HCT116 (cell line): ENCODE data around the gene RSPH9. TPM values are rescaled to one million over a fixed set of nuclear protein-coding genes. Genes with fewer than 3 reads are reported as not detected.
"Not testable (repeated sequence)": the region's sequence is repeated elsewhere in the genome, so short reads cannot be mapped to it uniquely, and the experiment has no call there.

Experiments
- ATAC-seq: fragments of 200-7000 bp; cut with Tn5 transposase; 2 replicates; pipeline ENCODE4 v1.9.1; 2020; ENCODE audit warnings: mild to moderate bottlenecking, moderate library complexity
- BruUV-seq: library from RNA; stranded (reverse); fragments of 400-500 nt; replicated peaks from 2 replicates; lab custom pipeline; 2021; lab: Mats Ljungman, UMichigan
- CTCF ChIA-PET: fragments of 300-600 bp; sonication (Branson Sonifier 250); formaldehyde crosslinking; loops from one replicate; lab custom pipeline; 2021; ENCODE audit warnings: antibody characterized with exemption; lab: Charles Lee
- POLR2A ChIA-PET: fragments of 300-600, 350-600 bp; sonication (Branson Sonifier 250); formaldehyde crosslinking; loops from one replicate; lab custom pipeline; 2021; ENCODE audit warnings: antibody characterized with exemption; lab: Charles Lee
- RAD21 ChIA-PET, 2 experiments: fragments of 300-600 bp; sonication (Branson Sonifier 250); formaldehyde crosslinking; loops; one replicate each; lab custom pipeline; 2023; ENCODE audit warnings: low total read pairs in 2 of 2; ENCODE audit not compliant: uncharacterized antibody in 2 of 2, unreplicated experiment in 2 of 2, low non-redundant PET in 1 of 2; lab: Charles Lee
- DNase-seq: peaks from one replicate; pipeline ENCODE4 v3.0.0-alpha.2; 2010; ENCODE audit warnings: low read depth, low spot score
- H2AFZ ChIP-seq: fragments of 200-600 bp; shearing (Covaris generic), sonication (generic); 2 replicates; pipeline ENCODE4 v1.6.1; 2017; ENCODE audit warnings: low read depth, mixed run types, mixed read lengths, antibody characterized with exemption, low read length; ENCODE audit not compliant: poor library complexity, severe bottlenecking
- H3K27ac ChIP-seq: 2 replicates; pipeline ENCODE4 v1.5.1; 2012; ENCODE audit warnings: low read depth, low read length
- H3K27me3 ChIP-seq: fragments of 200-600 bp; sonication (generic); 2 replicates; pipeline ENCODE4 v1.6.1; 2016; ENCODE audit warnings: mixed run types, low read length, mixed read lengths; ENCODE audit not compliant: insufficient read depth
- H3K36me3 ChIP-seq, 2 experiments: fragments of 200-500 bp in 1 of 2; fragments of 200-600 bp in 1 of 2; sonication (Bioruptor generic) in 1 of 2; sonication (generic) in 1 of 2; 2 replicates each; pipeline versions ENCODE4 v1.5.1 to v1.6.1; 2014 to 2016; ENCODE audit warnings: low read length in 2 of 2, inconsistent platforms in 1 of 2, mixed read lengths in 1 of 2, mixed run types in 1 of 2; ENCODE audit not compliant: insufficient read depth in 2 of 2, control insufficient read depth in 1 of 2
- H3K4me1 ChIP-seq, 2 experiments: fragments of 200-600 bp in 1 of 2; sonication (generic) in 1 of 2; 2 replicates each; pipeline versions ENCODE4 v1.5.1 to v1.6.1; 2012 to 2017; ENCODE audit warnings: low read length in 2 of 2, inconsistent platforms in 1 of 2, mild to moderate bottlenecking in 1 of 2, mixed read lengths in 1 of 2, mixed run types in 1 of 2, moderate library complexity in 1 of 2; ENCODE audit not compliant: insufficient read depth in 2 of 2, control insufficient read depth in 1 of 2
- H3K4me2 ChIP-seq: fragments of 200-600 bp; sonication (generic); 2 replicates; pipeline ENCODE4 v1.6.1; 2017; ENCODE audit warnings: mixed run types, low read length, mixed read lengths
- H3K4me3 ChIP-seq, 2 experiments: fragments of 200-600 bp in 1 of 2; sonication (generic) in 1 of 2; replicated peaks in 1 of 2; 2 replicates each; pipeline ENCODE4 v1.5.1; 2011 to 2016; ENCODE audit warnings: low read length in 2 of 2, control low read depth in 1 of 2, low read depth in 1 of 2, mild to moderate bottlenecking in 1 of 2, mixed read lengths in 1 of 2, mixed run types in 1 of 2
- H3K79me2 ChIP-seq: fragments of 200-600 bp; sonication (generic); 2 replicates; pipeline ENCODE4 v1.6.1; 2017; ENCODE audit warnings: mild to moderate bottlenecking, mixed run types, low read length, moderate library complexity, mixed read lengths; ENCODE audit not compliant: insufficient read depth
- H3K9ac ChIP-seq: fragments of 200-600 bp; sonication (generic); 2 replicates; pipeline ENCODE4 v1.6.1; 2016; ENCODE audit warnings: low read length, mixed read lengths
- H3K9me2 ChIP-seq: fragments of 200-600 bp; sonication (generic), shearing (Covaris generic); 2 replicates; pipeline ENCODE4 v1.6.1; 2017; ENCODE audit warnings: mixed run types, mild to moderate bottlenecking, moderate library complexity; ENCODE audit not compliant: insufficient read depth
- H3K9me3 ChIP-seq, 2 experiments: fragments of 200-500 bp in 1 of 2; fragments of 200-600 bp in 1 of 2; sonication (Bioruptor generic) in 1 of 2; sonication (generic) in 1 of 2; 2 replicates each; pipeline ENCODE4 v1.6.1; 2014 to 2017; ENCODE audit warnings: low read length in 2 of 2, mixed read lengths in 2 of 2, inconsistent platforms in 1 of 2, low read depth in 1 of 2, mild to moderate bottlenecking in 1 of 2, mixed run types in 1 of 2, moderate library complexity in 1 of 2; ENCODE audit not compliant: control insufficient read depth in 1 of 2, insufficient read depth in 1 of 2
- H4K20me1 ChIP-seq: fragments of 200-600 bp; sonication (generic), shearing (Covaris generic); 2 replicates; pipeline ENCODE4 v1.6.1; 2017; ENCODE audit warnings: mixed run types, mild to moderate bottlenecking, moderate library complexity; ENCODE audit not compliant: insufficient read depth
- CEBPB ChIP-seq: IDR thresholded peaks from 2 replicates; pipeline ENCODE4 v1.6.1; 2012; ENCODE audit warnings: low read depth
- CTCF ChIP-seq, 3 experiments: fragments of 200-600 bp in 1 of 3; sonication (generic) in 1 of 3; IDR thresholded peaks in 2 of 3; conservative IDR thresholded peaks in 1 of 3; 2 replicates each; pipeline ENCODE4 v1.5.1; 2012 to 2017; ENCODE audit warnings: low read depth in 2 of 3, low read length in 2 of 3, antibody characterized with exemption in 1 of 3, borderline replicate concordance in 1 of 3, control low read depth in 1 of 3, mild to moderate bottlenecking in 1 of 3, mixed read lengths in 1 of 3, mixed run types in 1 of 3, moderate library complexity in 1 of 3; ENCODE audit not compliant: insufficient read depth in 1 of 3
- EGR1 ChIP-seq: IDR thresholded peaks from 2 replicates; pipeline ENCODE4 v1.6.1; 2012; ENCODE audit warnings: low read depth
- EZH2 ChIP-seq: fragments of 200-600 bp; sonication (generic); IDR thresholded peaks from 2 replicates; pipeline ENCODE4 v1.6.1; 2017; ENCODE audit warnings: antibody characterized with exemption, mixed run types
- EZH2phosphoT487 ChIP-seq: fragments of 200-600 bp; IDR thresholded peaks from 2 replicates; pipeline ENCODE4 v1.6.1; 2018; ENCODE audit warnings: antibody characterized with exemption, borderline replicate concordance
- SP1 ChIP-seq: IDR thresholded peaks from 2 replicates; pipeline ENCODE4 v1.6.1; 2012; ENCODE audit warnings: low read depth
- TCF7L2 ChIP-seq: IDR thresholded peaks from 2 replicates; pipeline ENCODE4 v1.7.0; 2011; ENCODE audit warnings: borderline replicate concordance, inconsistent platforms; ENCODE audit not compliant: insufficient read depth, insufficient read length; ENCODE audit errors: extremely low read depth
- YY1 ChIP-seq: IDR thresholded peaks from 2 replicates; pipeline ENCODE4 v1.6.1; 2011; ENCODE audit warnings: low read length, low read depth, moderate library complexity, mild to moderate bottlenecking; ENCODE audit not compliant: insufficient replicate concordance; ENCODE audit errors: extremely low read depth
- intact Hi-C: fragments of 100-400 bp; cut with micrococcal nuclease; formaldehyde crosslinking; loops from 2 replicates; pipeline ENCODE4 v1.10.0; 2022
- total RNA-seq: library from RNA; stranded (reverse); gene quantifications from one replicate; pipeline ENCODE4 v1.2.1, GENCODE V29; 2021; ENCODE audit not compliant: unreplicated experiment

Gene RSPH9
- total RNA-seq, 1 experiment from 2014 or later = not detected

- no peak overlapping the region for H3K9ac ChIP-seq
- no peaks in the 10 kb centered on the region for H3K4me1 ChIP-seq
- ChIA-PET CTCF (interaction anchor here (3.3 kb wide), 1 partner anchor 10 kb away, joined by 11 read pairs; no protein-coding TSS in a partner anchor), RAD21 (no interaction called here), POLR2A (interaction anchor here (0.7 kb wide), 1 partner anchor 908 kb away, joined by 5 read pairs; no protein-coding TSS in a partner anchor)
- no peaks in the 10 kb centered on the region for H3K79me2 ChIP-seq
- DNase-seq = no peak
- H4K20me1 ChIP-seq = no peaks in the 10 kb centered on the region
- no peak overlapping the region for H3K4me2 ChIP-seq
- BruUV-seq = no TSS peak
- no peaks in the 10 kb centered on the region for H3K36me3 ChIP-seq
- H3K27me3 ChIP-seq = no peaks in the 10 kb centered on the region
- H3K9me2 ChIP-seq = no peaks in the 10 kb centered on the region
- intact Hi-C loops = no loop called here
- H3K4me3 ChIP-seq = no peak overlapping the region
- H3K9me3 ChIP-seq = peaks cover 0 to 5% of the 10 kb centered on the region in 2 experiments; a peak in 1 of 4 replicates
- no peak overlapping the region for H3K27ac ChIP-seq
- ATAC-seq = no peak
- TF ChIP-seq CTCF (IDR thresholded peaks at IDR 0.05 in 2 of 3, conservative IDR thresholded peaks at IDR 0.05 in 1 of 3; ENCODE audit: borderline replicate concordance in 1 of 3, insufficient read depth in 1 of 3, low read depth in 2 of 3, low read length in 2 of 3) (0 out of 6 replicates have a peak, but pooled peaks of 1 of the 3 experiments have one; percentile 9), TCF7L2 (no peak)
- TF ChIP-seq, all 23 proteins: peak for 1
- no peak overlapping the region for H2AFZ ChIP-seq
These were observed 12.5 kb downstream of the RSPH9 start for GRCh38 chr6:43657221-43657802.

- ChIA-PET RAD21 (no interaction called here), CTCF (interaction anchor here (3.3 kb wide), 1 partner anchor 9 kb away, joined by 11 read pairs; no protein-coding TSS in a partner anchor), POLR2A (interaction anchor here (0.7 kb wide), 1 partner anchor 907 kb away, joined by 5 read pairs; no protein-coding TSS in a partner anchor)
- TF ChIP-seq SP1 = no peak
- TF ChIP-seq EZH2 = no peak
- no peak for TF ChIP-seq EGR1
- no peak for TF ChIP-seq EZH2phosphoT487
- no peak for TF ChIP-seq CEBPB
- no peak for TF ChIP-seq TCF7L2
- TF ChIP-seq YY1 = no peak
- H3K36me3 ChIP-seq = no peaks in the 10 kb centered on the region
- no peak overlapping the region for H3K4me2 ChIP-seq
- no peak overlapping the region for H3K4me3 ChIP-seq
- no peak overlapping the region for H3K27ac ChIP-seq
- H3K9me2 ChIP-seq = no peaks in the 10 kb centered on the region
- intact Hi-C loops = no loop called here
- ATAC-seq (no peak), DNase-seq (no peak)
- no peak overlapping the region for H2AFZ ChIP-seq
- H4K20me1 ChIP-seq = no peaks in the 10 kb centered on the region
- no peaks in the 10 kb centered on the region for H3K79me2 ChIP-seq
- no peaks in the 10 kb centered on the region for H3K27me3 ChIP-seq
- H3K9me3 ChIP-seq = peaks cover 0 to 5% of the 10 kb centered on the region in 2 experiments; a peak in 1 of 4 replicates
- BruUV-seq = no TSS peak
- no peaks in the 10 kb centered on the region for H3K4me1 ChIP-seq
- no peak overlapping the region for H3K9ac ChIP-seq
These were observed 13.3 kb downstream of the RSPH9 start for GRCh38 chr6:43658161-43658560.

GRCh38 chr6:43662948-43663347 is 18.1 kb downstream of the RSPH9 start:
- H3K9ac ChIP-seq, H3K4me3 ChIP-seq, CTCF ChIA-PET, H2AFZ ChIP-seq, POLR2A ChIA-PET, H3K9me3 ChIP-seq, H3K36me3 ChIP-seq, H4K20me1 ChIP-seq, RAD21 ChIA-PET, H3K4me2 ChIP-seq, H3K27ac ChIP-seq, intact Hi-C loops, BruUV-seq, DNase-seq, H3K79me2 ChIP-seq, ATAC-seq, H3K27me3 ChIP-seq, H3K9me2 ChIP-seq: not testable (repeated sequence)
- peaks cover 5 to 26% of the 10 kb centered on the region in 2 experiments for H3K4me1 ChIP-seq
